ENCODE results near the gene ADAMTSL1.
A peak's percentile ranks its signal among the peaks of the same experiment; 100 is the strongest.

ADAMTSL1 gene

GRCh38 chr9:18573021-18573556 is 99.1 kb downstream of the ADAMTSL1 start:
- no peak overlapping the region for H3K4me3 ChIP-seq (replicated peaks in 1 of 2; ENCODE audit: low read depth in 2 of 2, low read length in 2 of 2)
- no peak for DNase-seq (ENCODE audit: low read depth in 2 of 2)
- no peak for TF ChIP-seq CTCF (IDR thresholded peaks at IDR 0.05; ENCODE audit: low read depth, low read length)

DNA sequence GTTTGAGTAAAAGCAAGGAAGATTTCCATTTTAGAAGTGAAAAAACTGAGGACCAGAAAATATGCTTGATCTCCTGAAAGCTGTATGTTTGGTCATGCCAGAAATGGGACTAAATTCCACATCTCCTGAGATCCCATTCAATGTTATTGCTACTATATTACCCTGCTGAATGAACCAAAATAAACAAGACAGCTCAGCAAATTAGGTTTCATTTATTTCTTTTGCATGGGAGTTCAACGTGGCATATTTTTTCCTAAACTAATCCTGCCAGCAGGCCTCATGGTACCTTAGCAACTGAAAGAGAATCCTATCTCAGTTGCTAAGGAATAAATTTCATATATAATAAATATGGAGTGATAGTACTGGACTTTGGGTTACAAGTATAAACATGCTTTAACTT is 101.7 kb downstream of the ADAMTSL1 start:
- no peak for TF ChIP-seq CTCF (IDR thresholded peaks at IDR 0.05; ENCODE audit: low read depth, low read length)
- DNase-seq (ENCODE audit: low read depth in 2 of 2) = no peak
- H3K4me3 ChIP-seq (replicated peaks in 1 of 2; ENCODE audit: low read depth in 2 of 2, low read length in 2 of 2) = no peak overlapping the region

GRCh38 chr9:18579536-18579935 is 105.6 kb downstream of the ADAMTSL1 start:
- H3K4me3 ChIP-seq (replicated peaks in 1 of 2; ENCODE audit: low read depth in 2 of 2, low read length in 2 of 2) = no peak overlapping the region
- no peak for DNase-seq (ENCODE audit: low read depth in 2 of 2)
- no peak for TF ChIP-seq CTCF (IDR thresholded peaks at IDR 0.05; ENCODE audit: low read depth, low read length)

GRCh38 chr9:18580151-18580550 is 106.2 kb downstream of the ADAMTSL1 start:
- peak in 1 of 2 donors; percentile 29 for DNase-seq (ENCODE audit: low read depth in 2 of 2)
- TF ChIP-seq CTCF (IDR thresholded peaks at IDR 0.05; ENCODE audit: low read depth, low read length) = no peak
- H3K4me3 ChIP-seq (replicated peaks in 1 of 2; ENCODE audit: low read depth in 2 of 2, low read length in 2 of 2) = no peak overlapping the region

DNA sequence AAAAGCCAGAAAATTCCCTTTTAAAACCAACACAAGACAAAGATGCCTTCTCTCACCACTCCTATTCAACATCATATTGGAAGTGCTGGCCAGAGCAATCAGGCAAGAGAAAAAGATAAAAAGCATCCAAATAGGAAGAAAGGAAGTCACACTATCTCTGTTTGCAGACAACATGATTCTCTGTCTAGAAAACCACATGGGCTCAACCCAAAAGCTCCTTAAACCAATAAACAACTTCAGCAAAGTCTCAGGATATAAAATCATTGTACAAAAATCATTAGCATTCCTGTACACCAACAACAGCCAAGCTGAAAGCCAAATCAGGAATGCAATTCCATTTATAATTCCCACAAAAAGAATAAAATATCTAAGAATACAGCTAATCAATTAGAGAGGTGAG is 112.0 kb downstream of the ADAMTSL1 start:
- DNase-seq (ENCODE audit: low read depth in 2 of 2) = no peak
- TF ChIP-seq CTCF (IDR thresholded peaks at IDR 0.05; ENCODE audit: low read depth, low read length) = no peak
- H3K4me3 ChIP-seq (replicated peaks in 1 of 2; ENCODE audit: low read depth in 2 of 2, low read length in 2 of 2) = no peak overlapping the region

GRCh38 chr9:18588002-18588401 is 114.0 kb downstream of the ADAMTSL1 start:
- no peak for TF ChIP-seq CTCF (IDR thresholded peaks at IDR 0.05; ENCODE audit: low read depth, low read length)
- peak in 1 of 2 donors; percentile 65 for DNase-seq (ENCODE audit: low read depth in 2 of 2)
- no peak overlapping the region for H3K4me3 ChIP-seq (replicated peaks in 1 of 2; ENCODE audit: low read depth in 2 of 2, low read length in 2 of 2)

DNA sequence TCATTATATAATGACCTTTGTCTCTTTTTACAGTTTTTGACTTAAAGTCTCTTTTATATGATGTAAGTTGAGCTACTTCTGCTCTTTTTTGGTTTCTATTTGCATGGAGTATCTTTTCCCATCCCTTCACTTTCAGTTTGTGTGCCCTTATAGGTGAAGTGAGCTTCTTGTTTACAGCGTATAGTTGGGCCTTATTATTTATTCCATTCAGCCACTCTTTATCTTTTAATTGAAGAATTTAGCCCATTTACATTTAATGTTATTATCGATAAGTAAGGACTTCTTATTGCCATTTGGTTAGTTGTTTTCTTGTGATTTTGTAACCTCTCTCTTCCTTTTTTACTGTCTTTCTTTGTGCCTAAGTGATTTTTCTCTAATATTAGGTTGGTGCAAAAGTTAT is 117.3 kb downstream of the ADAMTSL1 start:
- no peak for DNase-seq (ENCODE audit: low read depth in 2 of 2)
- no peak for TF ChIP-seq CTCF (IDR thresholded peaks at IDR 0.05; ENCODE audit: low read depth, low read length)
- H3K4me3 ChIP-seq (replicated peaks in 1 of 2; ENCODE audit: low read depth in 2 of 2, low read length in 2 of 2) = no peak overlapping the region
